ENCODE measurements around the gene SEMG1. TPM values are rescaled to one million over a fixed set of nuclear protein-coding genes. Genes with fewer than 3 reads are reported as not detected.

The SEMG1 gene
- total RNA-seq, 4 donors from 2014 or later, result not detected

DNA sequence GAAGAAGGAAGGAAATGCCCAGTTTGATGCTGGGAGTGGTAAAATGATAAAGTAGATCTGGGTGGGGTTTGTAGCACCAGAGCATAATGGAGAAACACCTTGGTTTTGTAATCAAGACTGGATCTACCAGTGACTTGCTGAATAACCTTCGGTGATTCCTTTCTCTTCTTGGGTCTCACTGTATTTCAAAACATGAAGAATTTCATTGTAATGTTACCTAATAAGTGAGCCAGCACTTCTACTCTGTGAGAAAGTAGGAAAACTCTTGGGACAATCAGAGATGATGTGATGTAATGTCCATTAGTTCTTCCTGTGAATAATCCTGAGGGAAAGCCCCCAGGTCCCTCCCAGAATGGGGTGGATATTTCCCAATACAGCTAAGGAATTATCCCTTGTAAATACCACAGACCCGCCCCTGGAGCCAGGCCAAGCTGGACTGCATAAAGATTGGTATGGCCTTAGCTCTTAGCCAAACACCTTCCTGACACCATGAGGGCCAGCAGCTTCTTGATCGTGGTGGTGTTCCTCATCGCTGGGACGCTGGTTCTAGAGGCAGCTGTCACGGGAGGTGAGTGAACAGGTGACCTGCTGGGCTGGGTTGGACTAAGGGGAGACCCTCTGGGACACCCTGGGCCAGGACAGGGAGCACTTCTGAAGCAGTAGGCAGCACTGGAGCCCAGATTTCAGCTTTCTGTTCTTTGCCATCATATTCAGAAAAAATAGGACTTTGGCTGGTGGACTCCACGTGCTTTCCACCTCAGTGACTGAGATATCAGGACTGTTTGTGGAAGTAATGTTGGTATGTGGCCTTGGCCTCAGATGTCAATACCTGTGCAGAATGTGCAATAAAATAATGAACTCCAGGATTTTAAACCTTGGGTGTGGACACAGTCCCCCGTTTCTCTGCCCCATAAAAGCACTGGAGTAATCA, 32.1 kb upstream of the SEMG1 start, which contains the start of gene PI3:
PI3 (plus strand) TSS at position 469 of the 931 bp plus-strand sequence; CDS start at position 490, 21 bp downstream.
- peaks cover 8% of the 10 kb centered on the region for H3K27me3 ChIP-seq
- no peaks in the 10 kb centered on the region for H3K36me3 ChIP-seq
- TF ChIP-seq CTCF (IDR thresholded peaks at IDR 0.05) (no peak), POLR2A (IDR thresholded peaks at IDR 0.05) (no peak), EP300 (IDR thresholded peaks at IDR 0.05) (no peak), POLR2AphosphoS5 (IDR thresholded peaks at IDR 0.05) (no peak)
- H3K9me3 ChIP-seq, result peaks cover 2% of the 10 kb centered on the region
- no peak within 1 kb of the TSS for H3K27ac ChIP-seq
- H3K4me3 ChIP-seq, result no peak within 1 kb of the TSS
- 80% methylated on average over 4 of the region's 8 CpGs for WGBS
- DNase-seq (ENCODE audit: low spot score in 2 of 2), result no peak
- H3K4me1 ChIP-seq, result no peaks in the 10 kb centered on the region

DNA sequence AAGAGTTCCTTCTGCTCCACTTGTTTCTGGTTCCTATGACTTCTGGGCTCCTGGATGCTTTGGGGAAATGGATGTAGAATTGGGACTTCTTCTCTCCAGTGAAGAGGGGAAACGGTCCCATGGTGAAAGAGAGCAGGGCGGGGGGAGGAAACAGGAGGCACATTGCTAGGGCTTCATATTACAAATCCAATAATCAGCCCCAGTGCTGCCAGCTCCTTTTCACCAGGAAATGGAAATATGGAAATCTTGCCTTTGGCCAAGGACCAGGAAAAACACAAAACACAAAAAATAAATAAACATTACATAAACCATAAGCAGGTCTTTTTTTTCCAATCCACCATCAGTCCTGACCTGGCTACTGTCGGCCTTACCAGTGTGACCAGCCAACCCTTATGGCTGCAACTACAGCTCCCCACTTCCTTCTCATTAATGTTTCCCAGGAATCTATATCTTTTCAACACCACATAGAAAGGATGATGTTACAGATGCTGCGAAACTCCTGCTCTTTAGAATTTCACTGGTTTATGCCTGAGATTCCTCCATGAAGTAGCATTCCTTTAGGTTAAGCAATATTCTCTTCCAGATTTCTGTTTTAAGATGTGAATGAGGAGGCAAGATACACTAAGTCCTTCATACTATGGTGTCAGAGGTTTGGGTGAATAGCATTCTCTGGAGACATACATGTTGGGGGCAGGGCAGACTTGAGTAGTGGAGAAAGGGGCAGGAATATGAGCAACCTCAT, 30.1 kb upstream of the SEMG1 start:
- no peaks in the 10 kb centered on the region for H3K4me1 ChIP-seq
- 70% methylated on average over 4 of the region's 4 CpGs for WGBS
- H3K27ac ChIP-seq, result no peak overlapping the region
- no peak for DNase-seq (ENCODE audit: low spot score in 2 of 2)
- H3K36me3 ChIP-seq, result no peaks in the 10 kb centered on the region
- H3K9me3 ChIP-seq, result no peaks in the 10 kb centered on the region
- H3K27me3 ChIP-seq, result peaks cover 8% of the 10 kb centered on the region
- TF ChIP-seq CTCF (IDR thresholded peaks at IDR 0.05) (no peak), POLR2A (IDR thresholded peaks at IDR 0.05) (no peak), POLR2AphosphoS5 (IDR thresholded peaks at IDR 0.05) (no peak), EP300 (IDR thresholded peaks at IDR 0.05) (no peak)
- H3K4me3 ChIP-seq, result no peak overlapping the region

- no peaks in the 10 kb centered on the region for H3K4me1 ChIP-seq
- 56% methylated on average over 2 of the region's 2 CpGs for whole genome bisulfite sequencing
Observed at GRCh38 chr20:45179166-45179565, 27.7 kb upstream of the SEMG1 start.

DNA sequence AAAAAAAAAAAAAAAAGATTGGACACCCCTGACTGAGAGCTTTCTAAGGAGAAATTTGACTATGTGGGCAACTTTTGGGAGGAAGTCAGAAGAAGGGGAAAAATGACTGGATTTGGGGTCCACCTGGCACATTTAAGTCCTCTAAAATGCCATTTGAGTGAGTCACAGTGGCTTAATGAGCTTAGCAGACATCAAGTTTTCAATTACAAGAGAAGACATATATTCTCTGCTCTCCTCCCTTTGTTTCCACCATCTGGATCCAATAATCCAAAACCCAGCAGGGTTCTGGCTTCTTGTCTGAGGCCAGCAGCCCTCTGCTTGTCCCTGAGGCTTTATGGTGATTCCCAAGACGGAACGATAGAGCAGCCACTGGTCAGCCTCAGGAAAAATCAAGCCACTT, 25.2 kb upstream of the SEMG1 start:
- Histone ChIP-seq H3K27ac (no peak overlapping the region), H3K9me3 (no peaks in the 10 kb centered on the region), H3K36me3 (no peaks in the 10 kb centered on the region), H3K27me3 (no peaks in the 10 kb centered on the region), H3K4me3 (no peak overlapping the region), H3K4me1 (no peaks in the 10 kb centered on the region)
- TF ChIP-seq EP300 (IDR thresholded peaks at IDR 0.05), result no peak
- TF ChIP-seq POLR2A (IDR thresholded peaks at IDR 0.05), result no peak
- no peak for TF ChIP-seq POLR2AphosphoS5 (IDR thresholded peaks at IDR 0.05)
- no peak for TF ChIP-seq CTCF (IDR thresholded peaks at IDR 0.05)
- 58% methylated on average over 2 of the region's 2 CpGs for WGBS
- DNase-seq (ENCODE audit: low spot score in 2 of 2), result no peak

More at GRCh38 chr20:45179166-45179565, 27.7 kb upstream of the SEMG1 start:
- Histone ChIP-seq H3K36me3 (no peaks in the 10 kb centered on the region), H3K27ac (no peak overlapping the region), H3K4me3 (no peak overlapping the region), H3K27me3 (peaks cover 4% of the 10 kb centered on the region), H3K9me3 (no peaks in the 10 kb centered on the region)
- TF ChIP-seq POLR2A (IDR thresholded peaks at IDR 0.05) (no peak), EP300 (IDR thresholded peaks at IDR 0.05) (no peak), CTCF (IDR thresholded peaks at IDR 0.05) (no peak), POLR2AphosphoS5 (IDR thresholded peaks at IDR 0.05) (no peak)
- no peak for DNase-seq (ENCODE audit: low spot score in 2 of 2)

DNA sequence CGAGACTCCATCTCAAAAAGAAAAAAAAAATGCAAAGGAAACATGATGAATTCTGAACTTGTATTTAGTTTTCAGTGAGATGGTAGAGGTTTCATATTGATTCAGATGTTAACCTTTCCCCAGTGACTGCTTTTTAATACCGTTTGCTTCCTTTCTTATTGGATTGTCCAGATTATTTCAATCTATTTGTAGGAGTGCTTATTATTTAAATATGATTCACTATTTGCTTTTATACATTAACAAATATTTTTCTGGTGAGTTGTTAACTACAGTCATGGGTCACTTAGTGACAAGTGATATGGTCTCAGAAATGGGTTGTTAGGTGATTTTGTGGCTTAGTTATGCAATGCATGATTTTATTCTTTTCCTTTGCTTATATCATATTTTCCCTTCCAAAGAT, 23.7 kb upstream of the SEMG1 start:
- WGBS, result 88% methylated on average over 2 of the region's 2 CpGs
- H3K27ac ChIP-seq, result no peak overlapping the region
- no peaks in the 10 kb centered on the region for H3K4me1 ChIP-seq
- TF ChIP-seq POLR2A (IDR thresholded peaks at IDR 0.05) (no peak), EP300 (IDR thresholded peaks at IDR 0.05) (no peak), POLR2AphosphoS5 (IDR thresholded peaks at IDR 0.05) (no peak), CTCF (IDR thresholded peaks at IDR 0.05) (no peak)
- H3K9me3 ChIP-seq, result no peaks in the 10 kb centered on the region
- no peak for DNase-seq (ENCODE audit: low spot score in 2 of 2)
- H3K4me3 ChIP-seq, result no peak overlapping the region
- H3K36me3 ChIP-seq, result no peaks in the 10 kb centered on the region
- no peaks in the 10 kb centered on the region for H3K27me3 ChIP-seq
